GM18868 (cell line): ENCODE data around the gene TDRD12.
"Not testable (repeated sequence)": the region's sequence is repeated elsewhere in the genome, so short reads cannot be mapped to it uniquely, and the experiment has no call there.

Experiments
- ATAC-seq: cut with Tn5 transposase; IDR thresholded peaks from one replicate; pipeline ENCODE4 v1.9.1; 2021; ENCODE audit warnings: mild to moderate bottlenecking, moderate library complexity; ENCODE audit not compliant: unreplicated experiment

Gene TDRD12

DNA sequence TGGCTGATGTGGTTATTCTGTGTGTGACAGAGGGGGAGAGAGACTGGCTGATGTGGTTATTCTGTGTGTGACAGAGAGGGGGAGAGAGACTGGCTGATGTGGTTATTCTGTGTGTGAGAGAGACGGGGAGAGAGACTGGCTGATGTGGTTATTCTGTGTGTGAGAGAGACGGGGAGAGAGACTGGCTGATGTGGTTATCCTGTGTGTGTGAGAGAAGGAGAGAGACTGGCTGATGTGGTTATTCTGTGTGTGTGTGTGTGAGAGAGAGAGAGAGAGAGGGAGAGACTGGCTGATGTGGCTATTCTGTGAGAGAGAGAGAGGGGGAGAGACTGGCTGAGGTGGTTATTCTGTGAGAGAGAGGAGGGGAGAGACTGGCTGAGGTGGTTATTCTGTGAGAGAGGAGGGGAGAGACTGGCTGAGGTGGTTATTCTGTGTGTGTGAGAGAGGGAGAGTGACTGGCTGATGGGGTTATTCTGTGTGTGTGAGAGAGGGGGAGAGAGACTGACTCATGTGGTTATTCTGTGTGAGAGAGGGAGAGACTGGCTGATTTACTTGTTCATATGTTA is 27.1 kb downstream of the TDRD12 start:
- peak; percentile 48 for ATAC-seq

DNA sequence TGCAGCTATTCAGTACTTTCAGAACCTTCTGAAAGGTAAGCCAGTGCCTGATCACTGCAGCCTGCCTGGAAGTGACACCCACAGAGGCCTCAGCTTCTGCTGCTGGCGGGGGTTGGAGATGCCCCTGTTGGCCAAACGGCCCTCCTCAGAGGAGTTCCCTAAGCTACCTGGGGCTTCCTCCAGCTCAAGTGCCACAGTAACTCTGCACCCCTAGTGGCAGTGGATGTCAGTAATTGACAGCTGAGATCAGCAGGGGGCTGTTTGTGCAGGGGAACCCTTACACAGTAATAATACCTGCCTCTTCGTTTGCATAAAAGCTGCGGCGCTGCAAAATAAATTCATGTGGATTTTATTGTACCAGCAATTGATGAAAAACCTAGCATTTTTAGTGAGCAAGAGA is 28.9 kb downstream of the TDRD12 start:
- ATAC-seq: peak; percentile 66

DNA sequence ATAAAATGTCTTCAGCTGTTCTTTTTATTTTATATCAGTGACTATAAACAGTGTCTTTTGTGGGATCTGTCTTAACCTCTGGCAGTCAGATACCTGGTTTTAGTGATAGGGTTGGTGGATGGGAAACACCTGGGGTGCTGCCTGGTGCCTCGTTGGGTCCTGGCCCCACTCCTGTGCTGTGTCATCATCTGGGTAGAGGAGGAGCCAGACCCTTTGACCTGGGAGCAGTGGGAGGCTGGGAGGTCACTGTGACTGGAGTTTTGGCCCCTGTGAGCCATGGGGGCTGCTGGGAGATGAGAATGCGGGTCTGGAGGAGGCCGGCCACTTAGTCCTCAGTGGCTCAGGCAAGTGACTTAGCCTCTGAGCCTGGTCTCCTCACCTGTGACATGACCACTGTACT is 29.4 kb downstream of the TDRD12 start:
- ATAC-seq: no peak

DNA sequence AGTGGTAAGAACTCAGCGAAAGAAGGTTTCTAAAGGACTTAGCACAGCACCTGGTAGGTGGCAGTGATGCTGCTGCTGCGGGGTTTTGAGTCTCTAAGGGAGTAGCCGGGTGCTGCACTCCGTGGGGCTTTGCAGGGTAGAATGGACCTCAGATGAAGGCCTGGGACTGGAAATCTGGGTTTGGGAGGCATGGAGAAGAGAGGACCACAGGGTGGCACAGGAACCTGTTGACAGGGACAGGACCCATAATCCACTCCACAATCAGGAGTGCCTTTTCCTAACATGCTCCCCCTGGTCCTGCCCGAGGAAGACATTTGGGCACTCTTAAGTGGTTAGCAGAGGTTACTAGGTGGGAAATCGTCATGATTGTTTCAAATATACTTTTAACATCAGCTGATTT is 29.8 kb downstream of the TDRD12 start:
- ATAC-seq: no peak

DNA sequence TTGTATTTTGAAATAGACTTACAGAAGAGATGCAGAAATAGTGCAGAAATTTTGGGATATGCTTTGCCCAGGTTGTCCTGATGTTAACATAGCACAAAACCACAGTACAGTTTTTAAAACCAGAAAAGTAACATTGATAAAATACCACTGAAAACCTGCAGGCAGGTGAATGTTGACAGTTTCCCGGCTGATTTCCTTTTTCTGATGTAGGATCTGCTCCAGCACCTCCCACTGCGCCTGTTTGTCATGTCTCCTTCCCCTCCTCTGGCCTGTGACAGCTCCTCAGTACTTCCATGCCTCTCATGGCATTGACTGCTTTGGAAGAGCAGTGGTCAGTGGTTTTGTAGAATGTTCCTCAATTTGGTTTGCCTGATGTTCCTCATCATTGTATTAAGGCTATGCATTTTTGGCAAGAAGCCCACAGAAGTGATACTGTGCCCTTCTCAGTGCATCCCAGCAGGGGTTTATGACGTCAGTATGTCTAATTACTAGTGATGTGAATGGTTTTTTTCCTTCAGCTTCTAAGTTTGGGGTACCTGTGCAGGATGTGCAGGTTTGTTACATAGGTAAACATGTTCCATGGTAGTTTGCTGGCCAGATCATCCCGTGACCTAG is 31.0 kb downstream of the TDRD12 start:
- ATAC-seq: no peak

DNA sequence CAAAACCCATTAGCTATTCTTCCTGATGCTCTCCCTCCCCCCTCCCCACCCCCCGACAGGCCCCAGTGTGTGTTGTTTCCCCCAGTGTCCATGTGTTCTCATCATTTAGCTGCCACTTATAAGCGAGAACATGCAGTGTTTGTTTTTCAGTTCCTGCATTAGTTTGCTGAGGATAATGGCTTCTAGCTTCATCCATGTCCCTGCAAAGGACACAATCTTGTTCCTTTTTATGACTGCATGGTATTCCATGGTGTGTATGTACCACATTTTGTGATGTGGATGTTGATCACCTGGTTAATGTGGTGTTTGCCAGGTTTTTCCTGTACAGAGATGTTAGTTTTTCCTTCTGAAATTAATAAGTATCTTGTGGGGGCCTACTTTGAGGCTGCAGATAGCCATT is 31.5 kb downstream of the TDRD12 start:
- no peak for ATAC-seq

DNA sequence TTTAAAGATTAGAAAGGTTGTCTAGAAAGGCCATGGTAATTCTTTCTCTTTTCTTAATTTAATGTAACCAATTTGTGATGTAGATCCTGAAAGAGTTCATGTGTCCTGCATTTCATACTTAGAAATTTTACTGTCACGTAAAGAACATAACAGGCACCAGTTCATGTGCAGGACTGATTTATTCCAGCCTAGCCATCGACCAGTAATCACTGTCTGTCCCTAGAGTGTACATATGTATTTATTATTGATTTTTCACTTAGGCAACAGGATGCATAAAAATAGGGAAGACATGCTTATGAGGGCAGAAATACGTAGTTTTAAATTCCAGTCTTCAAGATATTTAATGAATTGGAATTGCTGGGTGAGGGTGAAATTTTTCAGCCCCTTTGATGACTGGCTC is 37.6 kb downstream of the TDRD12 start:
- no peak for ATAC-seq

DNA sequence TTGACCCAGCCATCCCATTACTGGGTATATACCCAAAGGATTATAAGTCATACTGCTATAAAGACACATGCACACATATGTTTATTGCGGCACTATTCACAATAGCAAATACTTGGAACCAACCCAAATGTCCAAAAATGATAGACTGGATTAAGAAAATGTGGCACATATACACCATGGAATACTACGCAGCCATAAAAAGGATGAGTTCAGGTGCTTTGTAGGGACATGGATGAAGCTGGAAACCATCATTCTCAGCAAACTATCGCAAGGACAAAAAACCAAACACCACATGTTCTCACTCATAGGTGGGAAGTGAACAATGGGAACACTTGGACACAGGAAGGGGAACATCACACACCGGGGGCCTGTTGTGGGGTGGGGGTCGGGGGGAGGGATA is 45.8 kb downstream of the TDRD12 start:
- not testable (repeated sequence) for ATAC-seq

DNA sequence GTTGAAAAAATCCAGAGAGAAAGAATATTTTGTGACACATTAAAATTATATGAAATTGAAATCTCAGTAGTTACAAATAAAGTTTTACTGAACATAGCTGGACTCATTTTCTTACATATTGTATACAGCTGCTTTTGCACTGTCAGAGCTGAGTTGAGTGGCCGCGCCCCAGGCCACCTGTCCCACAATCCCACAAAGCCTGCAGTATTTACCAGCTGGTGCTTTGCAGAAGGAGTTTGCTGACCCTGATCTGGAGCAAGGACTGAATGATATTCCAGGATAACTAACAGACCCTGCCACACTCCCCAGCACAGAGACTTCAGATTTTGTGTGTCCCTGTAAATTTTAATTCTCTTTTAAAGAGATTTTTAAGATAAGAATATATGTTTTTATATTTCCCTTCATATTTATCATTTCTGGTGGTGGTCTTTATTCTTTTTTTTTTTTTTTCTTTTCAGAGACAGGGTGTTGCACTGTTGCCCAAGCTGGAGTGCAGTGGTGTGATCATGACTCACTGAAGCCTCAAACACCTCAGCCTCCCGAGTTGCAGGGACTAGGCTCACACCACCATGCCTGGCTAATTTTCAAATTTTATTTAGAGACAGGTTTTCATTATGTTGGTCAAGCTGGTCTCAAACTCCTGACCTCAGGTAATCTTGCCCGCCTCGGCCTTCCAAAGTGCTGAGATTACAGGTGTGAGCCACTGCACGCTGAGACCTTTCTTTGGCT is 48.5 kb downstream of the TDRD12 start:
- no peak for ATAC-seq

DNA sequence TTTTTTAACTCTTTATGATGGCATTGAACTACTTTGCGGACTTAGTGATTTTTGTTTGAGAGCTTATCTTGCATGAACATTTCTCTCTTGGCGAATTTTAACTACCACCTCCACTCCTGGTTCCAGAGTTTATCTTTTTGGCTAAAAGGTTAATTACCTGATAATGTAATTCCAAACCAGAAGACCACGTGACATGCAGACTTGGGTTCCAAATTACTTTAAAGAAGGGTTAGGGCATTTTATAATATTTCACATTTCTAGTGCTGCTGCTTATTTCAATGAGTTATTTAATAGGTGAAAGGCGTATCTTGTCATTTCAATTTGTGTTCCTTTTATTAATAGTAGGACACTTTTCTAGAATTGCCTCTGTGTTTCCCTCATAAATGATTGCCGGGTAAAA is 52.0 kb downstream of the TDRD12 start:
- no peak for ATAC-seq

DNA sequence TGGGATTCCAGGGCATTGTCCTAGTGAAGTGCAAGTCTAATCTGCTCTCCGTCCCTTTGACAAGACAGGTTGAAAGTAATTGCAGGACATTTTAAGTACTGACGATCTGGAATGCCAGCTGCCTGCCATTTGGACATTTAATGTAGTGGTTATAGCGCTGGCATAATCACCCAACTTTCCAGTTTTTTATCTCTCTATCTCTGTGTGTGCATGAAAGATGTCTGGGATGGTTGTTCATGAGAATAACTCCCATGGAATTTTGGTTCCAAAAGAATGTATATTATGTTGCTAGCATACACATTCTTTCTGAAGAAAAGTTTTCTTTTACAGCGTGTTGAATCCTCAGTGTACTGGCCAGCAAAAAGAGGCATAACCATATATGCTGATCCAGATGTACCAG is 53.6 kb downstream of the TDRD12 start:
- no peak for ATAC-seq

DNA sequence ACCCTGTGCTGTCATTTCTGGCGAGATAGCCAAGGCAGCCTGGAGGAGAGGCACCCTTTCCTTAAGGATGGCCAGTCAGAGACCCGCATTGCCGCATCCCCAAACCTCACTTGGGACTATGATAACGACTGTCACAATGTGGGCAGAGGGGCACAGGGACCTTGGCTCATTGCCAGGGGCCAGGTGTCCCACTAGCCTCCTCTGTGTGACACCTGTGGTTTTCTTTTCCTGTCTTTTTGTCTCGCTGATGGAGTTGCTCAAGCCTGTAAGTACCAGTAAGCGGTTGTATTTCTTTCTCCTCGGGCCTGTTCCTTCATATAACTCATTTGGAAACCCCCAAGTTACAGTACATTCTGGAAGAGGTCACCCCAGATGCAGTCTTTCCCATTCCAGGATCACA is 59.5 kb downstream of the TDRD12 start:
- no peak for ATAC-seq

DNA sequence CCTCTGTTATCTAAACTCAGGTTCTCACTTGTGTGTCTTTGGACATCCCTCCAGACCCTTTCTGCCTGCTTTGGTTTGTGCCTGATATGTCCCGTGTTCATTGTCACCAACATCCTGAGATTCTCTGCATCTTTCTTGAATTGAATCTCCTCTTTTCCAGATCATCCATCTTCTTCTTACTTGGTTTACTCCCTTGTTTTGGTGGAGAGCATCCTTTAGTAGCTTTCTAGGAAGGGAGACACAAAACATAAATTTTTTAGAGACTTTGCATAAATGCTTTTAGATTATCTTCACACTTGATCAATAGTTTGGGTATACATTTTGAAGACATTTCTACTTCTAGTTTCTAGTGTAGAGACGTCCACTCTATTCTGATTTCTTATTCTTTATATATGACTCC is 61.7 kb downstream of the TDRD12 start:
- ATAC-seq: no peak

DNA sequence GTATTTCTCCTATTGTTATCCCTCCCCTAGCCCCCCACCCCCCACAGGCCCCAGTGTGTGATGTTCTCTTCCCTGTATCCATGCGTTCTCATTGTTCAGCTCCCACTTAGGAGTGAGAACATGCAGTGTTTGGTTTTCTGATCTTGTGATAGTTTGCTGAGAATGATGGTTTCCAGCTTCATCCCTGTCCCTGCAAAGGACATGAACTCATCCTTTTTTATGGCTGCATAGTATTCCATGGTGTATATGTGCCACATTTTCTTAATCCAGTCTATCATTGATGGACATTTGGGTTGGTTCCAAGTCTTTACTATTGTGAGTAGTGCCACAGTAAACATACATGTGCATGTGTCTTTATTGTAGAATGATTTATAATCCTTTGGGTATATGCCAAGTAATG is 62.5 kb downstream of the TDRD12 start:
- ATAC-seq: not testable (repeated sequence)

DNA sequence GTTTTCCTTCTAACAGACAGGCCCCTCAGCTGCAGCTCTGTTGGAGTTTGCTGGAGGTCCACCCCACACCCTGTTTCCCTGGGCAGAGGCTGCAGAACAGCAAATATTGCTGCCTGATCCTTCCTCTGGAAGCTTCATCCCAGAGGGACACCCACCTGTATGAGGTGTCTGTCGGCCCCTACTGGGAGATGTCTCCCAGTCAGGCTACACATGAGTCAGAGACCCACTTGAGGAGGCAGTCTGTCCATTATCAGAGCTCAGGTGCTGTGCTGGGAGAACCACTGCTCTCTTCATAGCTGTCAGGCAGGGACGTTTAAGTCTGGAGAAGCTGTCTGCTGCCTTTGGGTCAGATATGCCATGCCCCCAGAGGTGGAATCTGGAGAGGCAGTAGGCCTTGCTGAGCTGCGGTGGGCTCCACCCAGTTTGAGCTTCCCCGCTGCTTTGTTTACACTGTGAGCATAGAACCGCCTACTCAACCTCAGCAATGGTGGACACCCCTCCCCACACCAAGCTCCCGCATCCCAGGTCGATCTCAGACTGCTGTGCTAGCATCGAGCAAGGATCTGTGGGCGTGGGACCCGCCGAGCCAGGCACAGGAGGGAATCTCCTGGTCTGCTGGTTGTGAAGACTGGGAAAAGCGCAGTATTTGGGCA is 67.7 kb downstream of the TDRD12 start:
- ATAC-seq: not testable (repeated sequence)

DNA sequence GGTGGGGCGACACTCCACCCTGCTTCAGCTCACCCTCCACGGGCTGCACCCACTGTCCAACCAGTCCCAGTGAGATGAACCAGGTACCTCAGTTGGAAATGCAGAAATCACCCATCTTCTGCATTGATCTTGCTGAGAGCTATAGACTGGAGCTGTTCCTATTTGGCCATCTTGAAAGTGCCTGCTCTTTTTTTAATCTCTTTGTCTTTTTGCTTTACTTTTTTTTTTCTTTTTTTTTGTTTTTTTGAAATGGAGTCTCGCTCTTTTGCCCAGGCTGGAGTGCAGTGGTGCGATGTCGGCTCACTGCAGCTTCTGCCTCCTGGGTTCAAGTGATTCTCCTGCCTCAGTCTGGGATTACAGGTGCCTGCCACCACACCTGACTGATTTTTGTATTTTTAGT is 68.3 kb downstream of the TDRD12 start:
- not testable (repeated sequence) for ATAC-seq

DNA sequence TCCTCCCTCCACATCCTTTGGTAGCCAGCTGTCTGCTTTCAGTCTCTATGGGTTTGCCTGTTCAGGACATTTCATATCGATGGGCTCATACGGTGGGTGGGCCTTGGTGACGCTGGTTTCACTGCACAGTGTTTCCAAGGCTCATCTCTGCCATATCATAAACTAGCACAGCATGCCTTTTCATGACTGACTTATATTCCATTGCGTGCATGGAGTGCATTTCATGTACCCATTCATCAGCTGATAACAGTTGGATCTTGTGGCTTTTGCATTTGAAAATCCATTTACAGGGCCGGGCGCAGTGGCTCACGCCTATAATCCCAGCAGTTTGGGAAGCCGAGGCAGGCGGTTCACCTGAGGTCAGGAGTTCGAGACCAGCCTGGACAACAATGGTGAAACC is 69.9 kb downstream of the TDRD12 start:
- ATAC-seq: no peak

DNA sequence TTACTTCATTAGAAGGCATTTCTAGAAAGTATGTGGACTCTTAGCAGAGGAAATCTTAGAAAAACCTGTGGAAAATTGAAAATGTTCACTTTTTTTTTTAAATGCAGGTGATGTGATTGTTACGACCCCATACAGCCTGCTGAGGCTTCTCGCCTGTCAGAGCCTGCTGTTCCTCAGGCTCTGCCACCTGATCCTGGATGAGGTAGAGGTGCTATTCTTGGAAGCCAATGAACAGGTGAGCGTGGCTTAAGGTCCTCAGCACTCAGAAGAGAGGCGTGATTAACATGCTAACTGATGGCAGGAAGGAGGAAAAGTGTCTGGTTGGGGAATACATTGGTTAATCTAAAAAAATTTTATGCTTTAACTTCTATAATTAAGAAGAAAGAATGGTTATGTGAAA is 78.6 kb downstream of the TDRD12 start:
- no peak for ATAC-seq

DNA sequence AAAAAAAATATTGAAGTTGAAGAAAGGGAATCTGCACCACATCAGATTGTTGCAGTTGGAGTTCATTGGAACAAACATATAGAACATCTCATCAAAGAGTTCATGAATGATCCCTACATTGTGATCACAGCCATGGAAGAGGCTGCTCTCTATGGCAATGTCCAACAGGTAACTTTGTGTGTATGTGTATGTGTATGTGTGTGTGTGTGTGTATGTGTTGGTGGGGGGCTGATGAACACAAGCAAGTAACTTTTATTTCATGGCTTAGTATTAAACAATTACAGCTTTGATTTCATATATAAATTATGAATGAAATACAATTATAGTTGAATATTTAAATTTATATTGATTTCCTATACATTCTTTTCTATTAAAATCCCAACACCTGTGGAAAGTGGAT is 80.6 kb downstream of the TDRD12 start:
- no peak for ATAC-seq

DNA sequence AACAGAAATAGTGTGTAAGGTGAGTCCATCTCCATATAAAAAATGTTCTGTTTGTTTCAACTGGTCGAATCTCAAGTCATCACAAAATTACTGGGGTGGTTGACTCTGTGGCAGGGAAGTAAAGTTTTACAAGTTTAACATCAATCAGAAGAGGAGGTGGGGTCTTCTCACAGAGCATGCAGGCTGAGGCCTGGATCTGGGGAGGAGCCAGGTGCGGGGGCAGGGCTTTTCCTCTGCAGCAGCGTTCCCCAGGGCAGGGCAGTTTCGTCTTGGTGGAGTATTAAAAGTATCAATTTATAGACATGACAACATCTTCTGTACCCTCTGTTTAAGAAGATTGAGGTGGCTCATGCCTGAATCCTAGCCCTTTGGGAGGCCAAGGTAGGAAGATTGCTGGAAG is 81.2 kb downstream of the TDRD12 start:
- no peak for ATAC-seq

DNA sequence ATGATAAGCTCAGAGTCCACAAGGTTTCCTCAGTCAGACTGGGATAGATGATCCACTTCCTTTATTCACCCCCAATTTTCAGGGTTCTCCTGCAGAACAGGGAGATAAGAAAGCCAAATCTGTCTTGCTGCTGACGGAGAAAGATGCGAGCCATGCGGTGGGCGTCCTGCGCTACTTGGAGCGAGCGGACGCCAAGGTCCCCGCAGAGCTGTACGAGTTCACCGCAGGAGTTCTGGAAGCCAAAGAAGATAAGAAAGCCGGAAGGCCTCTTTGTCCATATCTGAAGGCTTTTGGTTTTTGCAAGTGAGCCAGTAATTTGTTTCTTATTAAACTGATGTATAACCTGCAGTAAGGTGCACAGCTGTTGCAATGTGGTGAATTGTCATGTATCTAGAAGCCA is 83.3 kb downstream of the TDRD12 start:
- ATAC-seq: no peak

DNA sequence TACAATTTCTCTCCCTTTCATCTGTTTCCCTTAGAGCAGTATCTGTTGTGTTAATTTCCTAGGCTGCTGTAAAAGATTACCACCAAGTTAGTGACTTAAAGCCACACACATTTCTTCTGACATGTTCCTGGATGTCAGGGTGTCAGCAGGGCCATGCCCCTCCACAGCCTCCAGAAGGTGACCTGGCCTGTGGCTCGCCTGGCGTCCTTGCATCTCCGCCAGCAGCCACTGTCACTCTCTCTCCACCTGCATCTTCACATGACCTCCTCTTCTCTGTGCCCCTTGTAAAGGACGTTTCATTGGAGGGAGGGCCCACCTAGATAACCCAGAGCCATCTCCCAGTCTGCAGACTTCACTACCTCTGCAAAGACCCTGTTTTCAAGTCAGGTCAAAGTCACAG is 88.7 kb downstream of the TDRD12 start:
- ATAC-seq: no peak
